ENCODE data around the gene POLE2.
A peak's percentile ranks its signal among the peaks of the same experiment; 100 is the strongest.

The POLE2 gene

GRCh38 chr14:49688701-49689030 lies 652 bp upstream of the POLE2 start:
- DNase-seq (ENCODE audit: low spot score): no peak
- CTCF ChIA-PET: no interaction called here
- POLR2A ChIA-PET (ENCODE audit: low non-redundant PET): interaction anchor here (2.2 kb wide), 1 partner anchor 79 kb away, joined by 12 read pairs; the partner anchor contains the start of gene KLHDC2
- no peak for TF ChIP-seq CTCF (conservative IDR thresholded peaks at IDR 0.05; ENCODE audit: low read depth)
- H3K27ac ChIP-seq: peak overlapping the region; percentile 79; the same call in 1 of the 2 replicates

GRCh38 chr14:49686425-49686824 lies 1.6 kb downstream of the POLE2 start:
- ChIA-PET CTCF (no interaction called here), POLR2A (ENCODE audit: low non-redundant PET) (no interaction called here)
- no peak overlapping the region for H3K27ac ChIP-seq
- no peak for DNase-seq (ENCODE audit: low spot score)
- TF ChIP-seq CTCF (conservative IDR thresholded peaks at IDR 0.05; ENCODE audit: low read depth): no peak

GRCh38 chr14:49679271-49679670 lies 8.7 kb downstream of the POLE2 start:
- no peak for DNase-seq (ENCODE audit: low spot score)
- no peak for TF ChIP-seq CTCF (conservative IDR thresholded peaks at IDR 0.05; ENCODE audit: low read depth)
- ChIA-PET POLR2A (ENCODE audit: low non-redundant PET) (no interaction called here), CTCF (no interaction called here)
- no peak overlapping the region for H3K27ac ChIP-seq

DNA sequence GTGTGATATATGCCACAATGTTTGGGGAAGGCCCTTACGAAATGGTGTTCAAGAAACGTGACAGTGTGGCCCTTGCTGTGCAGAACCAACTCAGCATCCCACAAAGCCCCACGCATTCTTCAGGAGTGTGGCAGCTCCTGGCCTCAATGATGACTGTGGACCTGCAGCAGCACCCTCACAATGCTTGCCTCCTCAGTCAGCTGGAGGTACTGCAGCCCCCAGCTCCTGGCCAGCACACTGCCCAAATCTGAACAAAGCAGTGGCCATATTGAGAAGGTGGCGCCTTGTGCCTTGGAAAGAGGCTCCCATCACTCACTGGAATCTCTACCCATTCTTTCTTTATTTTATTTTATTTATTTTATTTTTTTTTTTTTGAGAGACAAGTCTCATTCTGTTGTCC lies 10.4 kb downstream of the POLE2 start:
- CTCF ChIA-PET: interaction anchor here (0.7 kb wide), 1 partner anchor 1638 kb away, joined by 3 read pairs; no protein-coding TSS in a partner anchor
- no peak for DNase-seq (ENCODE audit: low spot score)

GRCh38 chr14:49673586-49673985 lies 14.4 kb downstream of the POLE2 start:
- no peak for DNase-seq (ENCODE audit: low spot score)
- no peak for TF ChIP-seq CTCF (conservative IDR thresholded peaks at IDR 0.05; ENCODE audit: low read depth)
- CTCF ChIA-PET: no interaction called here
- no peak overlapping the region for H3K27ac ChIP-seq
- POLR2A ChIA-PET (ENCODE audit: low non-redundant PET): no interaction called here

More for the DNA sequence above, 10.4 kb downstream of the POLE2 start:
- H3K27ac ChIP-seq: no peak overlapping the region
- no peak for TF ChIP-seq CTCF (conservative IDR thresholded peaks at IDR 0.05; ENCODE audit: low read depth)
- POLR2A ChIA-PET (ENCODE audit: low non-redundant PET): interaction anchor here (0.5 kb wide), 1 partner anchor 39 kb away, joined by 7 read pairs; no protein-coding TSS in a partner anchor

GRCh38 chr14:49670475-49670874 lies 17.5 kb downstream of the POLE2 start:
- POLR2A ChIA-PET (ENCODE audit: low non-redundant PET): interaction anchor here (0.7 kb wide), 1 partner anchor 1151 kb away, joined by 7 read pairs; no protein-coding TSS in a partner anchor
- CTCF ChIA-PET: no interaction called here
- no peak overlapping the region for H3K27ac ChIP-seq
- no peak for DNase-seq (ENCODE audit: low spot score)
- TF ChIP-seq CTCF (conservative IDR thresholded peaks at IDR 0.05; ENCODE audit: low read depth): no peak
